HG03432 (cell line): Measurements from ENCODE around the gene STK39.

ENCODE experiments used
- ATAC-seq: cut with Tn5 transposase; IDR thresholded peaks from one replicate; pipeline ENCODE4 v1.9.1; 2021; ENCODE audit warnings: mild to moderate bottlenecking, moderate library complexity; ENCODE audit not compliant: unreplicated experiment

The STK39 gene

GRCh38 chr2:168024459-168024858 lies 222.9 kb downstream of the STK39 start:
- no peak for ATAC-seq

DNA sequence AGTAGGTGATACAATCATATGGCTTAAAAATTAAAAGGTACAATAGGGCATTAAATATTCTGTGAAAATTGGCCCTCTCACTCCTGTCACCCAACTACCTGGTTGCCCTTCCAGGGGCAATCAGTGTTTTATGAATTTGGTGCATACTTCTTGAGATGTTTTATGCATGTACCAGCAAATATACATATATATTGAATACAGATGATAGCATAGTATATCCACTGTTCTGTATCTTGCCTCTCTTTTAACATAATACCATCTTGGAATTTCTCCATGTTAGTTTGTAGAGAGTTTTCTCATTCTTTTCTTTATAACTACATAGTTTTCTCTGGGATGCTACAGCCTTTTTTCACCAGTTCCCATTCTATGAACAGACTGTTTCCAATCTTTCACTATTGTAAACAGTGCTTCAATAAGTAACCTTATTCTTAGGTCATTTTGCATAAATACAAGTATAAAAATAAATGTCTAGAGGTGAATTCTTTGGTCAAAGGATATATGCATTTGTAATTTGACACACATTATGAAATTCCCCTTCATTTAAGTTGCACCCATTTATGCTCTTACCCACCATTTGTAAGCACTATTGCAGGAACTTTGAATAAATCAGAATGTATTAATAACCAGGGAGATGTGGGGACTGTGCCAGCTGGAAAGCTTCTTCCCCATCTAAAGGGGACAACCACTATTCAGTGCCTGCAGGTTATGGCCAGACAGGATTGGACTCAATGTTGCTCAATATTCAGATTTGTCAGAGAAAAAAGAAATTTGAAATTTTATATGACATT lies 225.4 kb downstream of the STK39 start:
- no peak for ATAC-seq

DNA sequence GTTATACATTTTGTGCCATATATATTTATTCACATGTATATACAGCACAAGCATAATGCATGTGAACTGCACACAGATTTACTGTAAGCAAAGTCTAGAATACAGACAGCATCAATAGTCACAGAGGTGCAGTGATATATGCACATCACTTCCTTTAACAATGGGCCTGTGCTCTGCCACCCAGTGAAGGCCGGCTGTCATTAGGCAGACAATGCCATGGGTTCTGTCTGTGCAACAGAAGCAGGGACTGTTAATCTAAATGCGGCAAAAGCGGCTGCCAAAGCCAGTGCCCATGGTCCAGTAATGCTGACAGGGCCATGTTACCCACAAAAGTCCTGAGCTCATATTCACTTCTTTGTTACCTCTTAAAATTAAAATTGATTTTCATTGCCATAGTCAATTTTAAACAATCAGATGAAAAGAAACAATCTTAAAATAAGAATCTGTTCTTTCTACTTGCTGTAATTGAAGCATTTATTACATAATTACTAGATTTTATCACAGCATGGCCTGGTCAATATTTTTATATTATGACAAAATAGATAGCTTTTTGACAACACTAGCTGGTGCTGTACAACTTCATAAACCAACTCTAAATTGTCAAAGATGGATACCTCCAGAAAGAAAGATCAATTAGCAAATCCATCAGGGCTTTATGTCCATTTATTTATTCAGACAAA lies 232.0 kb downstream of the STK39 start:
- no peak for ATAC-seq

- no peak for ATAC-seq
Observed at GRCh38 chr2:168009900-168010299, 237.5 kb downstream of the STK39 start.

DNA sequence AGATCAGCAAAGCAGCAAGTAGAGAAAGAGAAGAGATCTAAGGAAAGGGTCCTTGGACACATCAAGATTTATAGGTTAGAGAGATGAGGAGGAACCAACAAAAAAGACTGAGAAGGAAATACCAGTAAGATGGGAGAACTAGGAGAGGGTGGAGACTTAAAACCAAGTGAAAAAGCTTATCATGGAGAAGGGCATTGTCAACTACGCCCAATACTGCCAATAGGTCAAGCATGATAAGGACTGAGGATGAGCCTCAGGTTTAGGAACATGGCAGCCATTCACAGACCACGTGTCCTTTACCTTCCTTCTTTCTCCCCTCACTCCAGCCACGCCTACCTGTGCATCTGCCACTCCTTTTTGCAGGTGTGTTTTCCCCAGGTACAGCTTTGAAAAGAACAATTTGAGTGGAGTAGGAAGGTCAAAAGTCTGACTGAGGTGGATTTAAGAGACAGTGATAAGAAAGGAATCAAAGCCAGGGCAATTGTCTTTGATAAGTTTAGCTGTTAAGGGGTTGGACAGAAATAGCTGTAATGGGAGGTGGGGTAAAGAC lies 238.7 kb downstream of the STK39 start:
- ATAC-seq, result no peak

DNA sequence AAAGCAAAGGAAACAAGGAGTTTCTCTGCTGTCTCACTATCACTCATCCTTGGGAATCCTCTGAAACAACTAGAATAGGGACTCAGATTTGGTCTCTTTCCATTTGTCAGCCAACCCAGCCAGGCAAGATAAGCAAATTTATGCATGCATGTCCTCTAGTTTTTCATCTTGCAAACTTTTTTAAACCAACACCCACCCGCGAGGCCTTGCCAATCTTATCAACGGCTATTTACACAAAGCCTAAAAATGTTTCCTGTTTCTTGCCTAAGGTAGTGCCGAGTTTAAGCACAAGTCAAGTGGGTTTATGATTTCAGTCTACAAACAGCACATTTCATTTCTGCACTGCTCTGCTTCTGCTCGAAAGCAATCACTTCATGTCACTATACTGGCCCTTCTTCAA lies 240.9 kb downstream of the STK39 start:
- no peak for ATAC-seq

DNA sequence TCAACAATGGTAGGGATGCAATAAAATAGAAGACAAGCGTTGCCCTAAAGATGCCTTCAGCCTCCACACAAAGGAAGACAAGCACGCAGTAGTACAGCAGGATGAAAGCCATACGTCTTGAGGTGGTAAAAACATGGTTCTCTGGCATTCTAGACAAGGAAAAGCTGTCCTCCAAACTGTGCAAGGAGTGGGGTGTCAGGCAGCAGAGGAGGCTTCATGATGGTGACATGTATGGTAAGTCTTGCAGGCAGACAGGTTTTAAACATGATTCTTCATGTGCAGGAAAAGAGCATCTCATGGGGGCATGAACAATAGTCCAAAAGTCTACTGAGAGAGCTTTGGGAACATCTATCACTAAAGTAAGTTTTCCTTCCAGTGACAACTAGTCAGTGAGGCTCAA lies 241.8 kb downstream of the STK39 start:
- ATAC-seq, result no peak

GRCh38 chr2:168003876-168004275 lies 243.5 kb downstream of the STK39 start:
- no peak for ATAC-seq

DNA sequence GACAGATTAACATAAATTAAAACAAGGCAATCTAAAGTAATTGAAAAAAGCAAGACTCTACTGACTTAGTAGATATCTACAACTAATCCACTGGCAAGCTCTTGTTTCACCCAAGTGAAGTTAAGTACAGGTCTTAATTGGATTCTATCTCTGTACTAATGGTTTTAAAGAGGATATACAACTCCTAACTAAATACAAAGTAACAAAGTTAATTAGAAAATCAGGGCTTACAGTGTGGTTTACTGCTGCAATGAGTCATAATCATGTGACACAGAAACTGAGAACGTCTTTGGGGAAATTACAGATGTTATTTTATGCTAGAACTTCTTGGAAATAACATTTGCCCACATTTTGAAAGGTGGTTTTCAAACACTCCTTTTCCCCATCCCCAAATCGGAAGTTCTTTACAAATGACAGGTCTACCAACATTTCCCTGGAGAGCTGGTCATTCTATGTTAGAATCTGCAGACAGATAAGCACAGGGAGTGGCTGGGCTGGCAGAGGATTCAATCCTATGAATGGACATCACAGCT lies 245.3 kb downstream of the STK39 start:
- peak; percentile 88 for ATAC-seq

- no peak for ATAC-seq
Observed at GRCh38 chr2:167992278-167992677, 255.1 kb downstream of the STK39 start.

DNA sequence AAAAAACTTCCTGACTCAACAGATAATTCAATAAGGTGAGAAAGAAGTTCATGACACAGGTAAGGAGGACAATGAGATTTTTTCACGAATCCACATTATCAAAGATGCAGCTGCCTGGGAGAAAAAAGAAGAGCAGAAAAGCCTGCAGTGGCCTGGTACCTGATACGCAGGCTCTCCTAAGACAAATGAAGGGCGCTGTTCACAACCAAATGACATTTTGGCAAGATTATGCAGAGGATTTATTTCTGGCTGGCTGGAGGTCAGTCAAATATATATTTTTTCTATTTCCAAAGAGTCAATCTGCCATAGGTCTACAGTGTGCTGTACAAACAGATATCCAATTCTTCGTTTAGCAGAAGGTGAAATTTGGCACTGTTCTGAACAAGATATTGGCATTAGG lies 257.3 kb downstream of the STK39 start:
- no peak for ATAC-seq

DNA sequence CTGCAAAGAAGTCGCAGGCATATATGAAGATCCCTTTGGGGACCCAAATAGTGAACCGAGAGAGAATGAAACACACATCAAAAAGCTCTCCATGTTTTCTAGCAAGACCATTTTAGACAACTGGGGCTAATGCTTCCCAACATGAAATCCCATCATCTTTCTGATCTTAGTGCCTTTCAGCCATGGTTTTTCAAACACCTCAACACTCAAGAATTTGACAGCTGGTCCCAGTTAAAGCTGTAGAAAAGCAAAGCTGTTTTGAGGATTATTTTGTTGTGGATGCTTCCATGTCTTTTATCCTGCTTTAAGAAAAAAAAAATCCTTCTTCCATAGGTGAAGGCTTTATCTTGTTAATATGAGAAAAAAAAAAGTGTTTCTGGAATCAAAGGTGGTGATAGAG lies 259.1 kb downstream of the STK39 start:
- ATAC-seq, result no peak

DNA sequence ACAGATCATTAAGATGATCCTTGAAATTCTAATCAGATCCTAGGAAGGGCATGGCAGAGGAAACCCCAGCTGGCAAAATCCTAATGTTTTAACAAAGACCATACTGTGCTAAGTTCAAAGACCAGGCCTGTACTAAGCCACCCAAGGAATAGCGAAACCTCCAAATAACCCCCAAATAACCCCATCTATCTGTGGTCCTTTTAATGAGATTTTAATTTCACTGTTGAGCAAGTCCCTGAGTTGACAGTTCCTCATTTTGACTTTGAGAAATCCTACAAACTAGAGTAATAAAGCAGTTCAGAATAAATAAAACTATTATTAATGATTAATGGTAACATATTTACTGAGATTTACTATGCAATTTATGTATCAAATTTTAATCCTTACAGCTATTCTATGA lies 259.8 kb downstream of the STK39 start:
- ATAC-seq, result no peak

DNA sequence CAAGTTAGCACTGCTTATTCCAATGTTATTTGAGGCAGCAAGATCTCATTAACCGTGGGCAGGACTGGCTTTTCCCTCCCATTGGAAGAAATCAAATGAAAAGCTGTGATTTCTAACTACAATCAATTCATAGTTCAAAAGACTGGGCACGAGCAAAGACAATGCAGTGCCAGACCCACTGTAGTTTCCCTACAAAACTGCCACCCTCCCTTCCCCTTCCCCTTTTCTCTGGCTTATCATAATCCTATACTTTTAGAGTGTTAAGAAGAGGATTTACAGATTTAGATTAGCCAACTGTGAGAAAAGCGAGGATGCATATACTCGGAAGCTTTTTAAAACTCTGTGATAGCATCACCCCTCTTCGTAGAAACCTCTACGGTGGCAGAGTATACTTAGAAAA lies 260.4 kb downstream of the STK39 start:
- no peak for ATAC-seq

DNA sequence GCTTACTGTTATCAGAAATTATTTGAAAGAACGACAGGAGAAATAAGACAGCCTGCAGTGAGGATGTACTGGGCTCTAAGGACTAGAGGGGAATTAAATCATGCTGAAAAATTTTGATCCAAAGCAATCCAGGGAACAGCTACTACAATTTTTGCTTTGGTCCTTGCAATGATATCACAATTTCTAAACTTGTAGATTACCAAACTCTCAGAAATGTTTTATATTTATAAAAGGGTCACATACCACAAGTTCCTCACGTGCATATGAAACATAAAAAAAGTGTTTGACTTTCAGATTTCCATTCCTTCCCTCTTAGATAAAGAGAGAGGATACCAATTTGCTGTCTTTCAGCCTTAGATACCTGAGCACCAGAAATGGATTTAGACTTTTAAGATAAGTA lies 261.2 kb downstream of the STK39 start:
- ATAC-seq, result no peak

- ATAC-seq, result no peak
Observed at GRCh38 chr2:167981945-167982344, 265.4 kb downstream of the STK39 start.

DNA sequence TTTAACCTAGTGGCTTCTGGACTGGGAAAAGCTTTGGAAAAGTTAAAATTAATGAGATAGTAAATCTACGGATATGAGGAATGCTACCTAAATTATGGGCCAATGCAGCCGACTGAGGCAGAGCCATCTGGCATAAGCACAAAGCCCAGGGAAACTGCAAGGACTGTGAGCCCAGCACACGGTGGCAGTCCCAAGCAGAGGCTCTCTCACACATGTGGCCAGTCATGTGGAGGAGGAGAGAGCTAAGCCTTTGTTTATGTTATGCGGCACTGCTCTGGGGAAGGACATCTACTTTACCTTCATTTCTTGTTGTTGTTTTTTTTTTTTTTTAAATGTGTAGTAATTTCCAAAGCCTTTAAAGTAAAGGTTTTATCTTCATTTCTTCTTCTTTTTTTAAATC lies 267.0 kb downstream of the STK39 start:
- ATAC-seq, result no peak

DNA sequence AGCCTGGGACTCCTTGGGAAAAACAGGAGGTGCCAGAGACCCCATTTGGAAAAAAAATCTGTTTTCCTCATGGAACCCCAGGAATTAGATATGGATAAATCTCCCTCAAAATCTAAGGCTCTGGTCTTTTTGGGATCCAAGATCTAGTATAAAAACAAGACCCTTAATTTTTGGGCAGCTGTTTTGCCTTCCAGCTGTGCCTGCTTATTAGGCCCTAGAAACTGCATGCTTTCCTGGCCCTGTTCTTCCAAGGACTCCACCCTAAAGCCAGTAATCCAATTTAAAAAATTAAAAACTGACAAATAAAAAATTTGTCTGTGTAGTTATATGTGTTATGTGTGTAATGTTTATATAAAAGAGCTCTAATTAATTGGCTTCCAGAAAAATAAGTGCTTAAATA lies 274.6 kb downstream of the STK39 start:
- no peak for ATAC-seq

DNA sequence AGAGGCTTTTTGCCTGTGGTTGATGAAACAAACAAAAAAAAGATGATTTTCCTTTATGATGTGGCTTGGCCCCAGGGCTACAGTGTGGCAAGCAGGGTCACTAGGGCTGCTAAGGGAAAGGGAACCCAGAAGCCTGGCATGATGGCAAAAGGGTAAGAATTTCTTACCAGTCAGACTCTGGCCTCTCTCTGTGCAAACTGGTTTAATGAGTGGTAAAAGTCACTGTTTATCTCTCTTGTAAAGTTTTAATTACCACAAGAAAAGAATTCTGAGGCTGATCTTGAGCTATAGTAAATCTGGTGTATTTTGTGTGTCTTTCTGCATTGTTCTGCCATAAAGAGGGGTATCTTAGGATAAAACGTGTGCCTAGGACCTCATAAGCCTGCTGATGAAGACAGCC lies 275.4 kb downstream of the STK39 start:
- ATAC-seq, result no peak

- ATAC-seq, result no peak
Observed at GRCh38 chr2:167966937-167967913, 280.2 kb downstream of the STK39 start.
